Measurements from ENCODE around the gene CLK2. TPM values are rescaled to one million over a fixed set of nuclear protein-coding genes. Genes with fewer than 3 reads are reported as not detected.
A peak's percentile ranks its signal among the peaks of the same experiment; 100 is the strongest.

The CLK2 gene
- total and polyA plus RNA-seq, 2 of the 13 experiments (the other 11 are each of a cell fraction or from before 2014, with no cell fraction given), result 20.1 to 73.5 TPM

DNA sequence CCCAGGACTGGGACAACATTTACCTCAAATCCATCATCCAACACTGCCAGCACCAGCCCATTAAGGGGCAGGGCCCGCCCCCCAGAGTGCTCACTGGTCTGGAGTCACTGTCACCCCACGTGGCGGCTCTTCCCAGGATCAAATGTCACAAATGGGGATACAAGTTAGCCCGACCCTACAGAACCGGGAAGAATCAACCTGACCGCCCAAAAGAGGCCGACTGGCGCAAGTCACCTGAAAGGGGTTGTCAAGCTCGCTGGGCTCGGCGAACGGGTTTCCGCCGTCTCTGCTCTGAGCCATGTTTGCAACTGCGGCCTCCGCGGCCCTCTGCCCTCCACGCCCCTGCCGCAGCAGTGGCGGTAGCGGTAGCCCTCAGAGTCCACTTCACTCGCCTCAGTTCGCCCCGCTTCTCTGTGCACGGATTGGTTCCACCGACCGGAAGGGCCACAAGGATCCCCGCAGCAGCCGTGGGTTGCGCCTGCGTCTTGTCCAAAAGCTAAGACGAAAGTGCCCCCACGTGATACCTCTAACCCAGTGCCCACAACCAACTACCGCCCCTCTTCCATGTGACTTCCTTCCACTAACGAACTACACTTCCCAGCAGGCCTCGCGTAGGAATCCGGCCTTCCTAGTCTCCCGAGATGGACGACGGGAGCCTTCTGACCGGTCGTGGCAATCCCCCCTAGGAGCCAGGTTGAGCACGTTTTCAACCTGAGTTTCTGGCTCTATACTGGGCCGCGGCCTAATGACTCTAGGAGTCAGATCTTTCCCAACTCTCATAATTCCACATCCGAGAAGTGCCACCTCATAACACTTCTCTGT is 11.2 kb downstream of the CLK2 start, which contains the start of gene SCAMP3 (continued):
- TF ChIP-seq ZNF431 (CRISPR knock-in tag; IDR thresholded peaks at IDR 0.05; ENCODE audit: borderline replicate concordance, low read depth) (peak; percentile 62; the same call in 1 of the 2 replicates), PAX8 (CRISPR knock-in tag; IDR thresholded peaks at IDR 0.05; ENCODE audit: borderline replicate concordance) (peak; percentile 72; the same call in 1 of the 2 replicates), ATF4 (CRISPR knock-in tag; IDR thresholded peaks at IDR 0.05) (peak in 1 of 2 experiments; percentile 68; a peak in 2 of 4 replicates), BHLHE40 (IDR thresholded peaks at IDR 0.05; ENCODE audit: low read length) (peak; percentile 55; the same call in 1 of the 2 replicates), ZNF703 (CRISPR knock-in tag; IDR thresholded peaks at IDR 0.05; ENCODE audit: borderline replicate concordance) (no peak), RAD51 (IDR thresholded peaks at IDR 0.05; ENCODE audit: borderline replicate concordance) (peak; percentile 95), YEATS2 (CRISPR knock-in tag; IDR thresholded peaks at IDR 0.05; ENCODE audit: borderline replicate concordance) (peak; percentile 90; the same call in 1 of the 2 replicates), RELA (CRISPR knock-in tag; IDR thresholded peaks at IDR 0.05) (no peak), ZNF441 (CRISPR knock-in tag; IDR thresholded peaks at IDR 0.05; ENCODE audit: borderline replicate concordance) (no peak), ATF7 (IDR thresholded peaks at IDR 0.05) (no peak), ATF7 (CRISPR knock-in tag; IDR thresholded peaks at IDR 0.05) (no peak), RBM22 (optimal IDR thresholded peaks at IDR 0.05; ENCODE audit: low read length) (peak; percentile 98), NFYC (CRISPR knock-in tag; IDR thresholded peaks at IDR 0.05) (peak; percentile 75), NFRKB (IDR thresholded peaks at IDR 0.05) (no peak), ZNF225 (CRISPR knock-in tag; IDR thresholded peaks at IDR 0.05) (peak; percentile 73), ESRRA (CRISPR knock-in tag; IDR thresholded peaks at IDR 0.05; ENCODE audit: low read depth) (peak; percentile 20; the same call in 1 of the 2 replicates), SRSF1 (optimal IDR thresholded peaks at IDR 0.05; ENCODE audit: low read depth, low read length) (peak; percentile 94), SATB2 (CRISPR knock-in tag; IDR thresholded peaks at IDR 0.05) (0 out of 2 replicates have a peak, but pooled peaks have one; percentile 10), ZNF44 (CRISPR knock-in tag; IDR thresholded peaks at IDR 0.05) (no peak), CBX5 (CRISPR knock-in tag; IDR thresholded peaks at IDR 0.05; ENCODE audit: borderline replicate concordance) (peak; percentile 46; the same call in 1 of the 2 replicates), IKZF1 (IDR thresholded peaks at IDR 0.05) (no peak), ZNF512B (CRISPR knock-in tag; IDR thresholded peaks at IDR 0.05; ENCODE audit: borderline replicate concordance) (no peak)
- TF ChIP-seq, protein P1, sequence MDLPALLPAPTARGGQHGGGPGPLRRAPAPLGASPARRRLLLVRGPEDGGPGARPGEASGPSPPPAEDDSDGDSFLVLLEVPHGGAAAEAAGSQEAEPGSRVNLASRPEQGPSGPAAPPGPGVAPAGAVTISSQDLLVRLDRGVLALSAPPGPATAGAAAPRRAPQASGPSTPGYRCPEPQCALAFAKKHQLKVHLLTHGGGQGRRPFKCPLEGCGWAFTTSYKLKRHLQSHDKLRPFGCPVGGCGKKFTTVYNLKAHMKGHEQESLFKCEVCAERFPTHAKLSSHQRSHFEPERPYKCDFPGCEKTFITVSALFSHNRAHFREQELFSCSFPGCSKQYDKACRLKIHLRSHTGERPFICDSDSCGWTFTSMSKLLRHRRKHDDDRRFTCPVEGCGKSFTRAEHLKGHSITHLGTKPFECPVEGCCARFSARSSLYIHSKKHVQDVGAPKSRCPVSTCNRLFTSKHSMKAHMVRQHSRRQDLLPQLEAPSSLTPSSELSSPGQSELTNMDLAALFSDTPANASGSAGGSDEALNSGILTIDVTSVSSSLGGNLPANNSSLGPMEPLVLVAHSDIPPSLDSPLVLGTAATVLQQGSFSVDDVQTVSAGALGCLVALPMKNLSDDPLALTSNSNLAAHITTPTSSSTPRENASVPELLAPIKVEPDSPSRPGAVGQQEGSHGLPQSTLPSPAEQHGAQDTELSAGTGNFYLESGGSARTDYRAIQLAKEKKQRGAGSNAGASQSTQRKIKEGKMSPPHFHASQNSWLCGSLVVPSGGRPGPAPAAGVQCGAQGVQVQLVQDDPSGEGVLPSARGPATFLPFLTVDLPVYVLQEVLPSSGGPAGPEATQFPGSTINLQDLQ (CRISPR knock-in tag; IDR thresholded peaks at IDR 0.05), result no peak

All from HepG2 (cell line).